IMR-90 (cell line): ENCODE results near the gene OSBP2.

Experiments used
- BHLHE40 ChIP-seq: fragments of 150-350 bp; IDR thresholded peaks from 2 replicates; pipeline ENCODE4 v1.6.1; 2016; ENCODE audit warnings: mild to moderate bottlenecking, low read depth, low read length
- CEBPB ChIP-seq: IDR thresholded peaks from 2 replicates; pipeline ENCODE4 v1.6.1; 2012; ENCODE audit warnings: low read depth, low read length, improper control_type of control experiment
- CHD1 ChIP-seq: IDR thresholded peaks from 2 replicates; pipeline ENCODE4 v1.6.1; 2012; ENCODE audit warnings: low read depth, low read length, improper control_type of control experiment
- CTCF ChIP-seq: conservative IDR thresholded peaks from 2 replicates; pipeline ENCODE4 v1.5.1; 2012; ENCODE audit warnings: mild to moderate bottlenecking, low read depth, low read length, improper control_type of control experiment
- FOS ChIP-seq: fragments of 150-350 bp; IDR thresholded peaks from 2 replicates; pipeline ENCODE4 v1.6.1; 2016; ENCODE audit warnings: low read depth, low read length
- MAFK ChIP-seq: IDR thresholded peaks from 2 replicates; pipeline ENCODE4 v1.6.1; 2012; ENCODE audit warnings: low read depth, low read length, improper control_type of control experiment
- MXI1 ChIP-seq: IDR thresholded peaks from 2 replicates; pipeline ENCODE4 v1.6.1; 2012; ENCODE audit warnings: low read depth, mild to moderate bottlenecking, low read length, moderate library complexity, borderline replicate concordance
- RAD21 ChIP-seq: IDR thresholded peaks from 2 replicates; pipeline ENCODE4 v1.6.1; 2012; ENCODE audit warnings: low read length, improper control_type of control experiment
- RCOR1 ChIP-seq: IDR thresholded peaks from 2 replicates; pipeline ENCODE4 v1.6.1; 2012; ENCODE audit warnings: mild to moderate bottlenecking, low read length, improper control_type of control experiment; ENCODE audit not compliant: insufficient replicate concordance

DNA sequence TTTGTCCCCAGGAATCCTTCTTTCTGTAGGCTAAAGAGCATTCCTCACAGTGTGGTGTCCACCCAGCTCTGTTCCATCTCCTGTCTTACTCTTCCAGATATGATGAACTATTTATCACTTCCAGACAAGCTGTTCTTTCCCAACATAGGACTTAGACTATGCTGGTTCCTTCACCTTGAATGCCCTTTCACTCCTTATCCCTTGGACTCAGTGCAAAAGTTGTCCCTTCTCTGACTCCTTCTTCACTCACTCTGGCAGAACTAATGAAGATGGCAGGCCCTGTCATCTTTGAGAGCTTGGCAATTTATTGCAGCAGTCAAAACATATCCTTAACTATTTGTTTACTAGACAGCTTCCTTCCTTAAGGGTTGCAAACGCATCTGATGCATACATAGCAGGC lies 3.5 kb upstream of the OSBP2 start:
- no peak for TF ChIP-seq CTCF
- no peak for TF ChIP-seq MAFK
- no peak for TF ChIP-seq MXI1
- no peak for TF ChIP-seq CHD1
- no peak for TF ChIP-seq RAD21
- no peak for TF ChIP-seq CEBPB
- no peak for TF ChIP-seq FOS
- no peak for TF ChIP-seq BHLHE40
- TF ChIP-seq RCOR1: no peak
